Tibial nerve (tissue), 4 donors: ENCODE measurements around the gene NDUFAB1. TPM values are rescaled to one million over a fixed set of nuclear protein-coding genes. Genes with fewer than 3 reads are reported as not detected.

Experiments used
- DNase-seq, 2 donors: peaks; one replicate each; pipeline ENCODE4 v3.0.0-alpha.2; 2019; ENCODE audit warnings: low spot score in 2 of 2
- H3K27ac ChIP-seq, 4 donors: fragments of 200-600 bp; sonication (generic) in 3 of 4; one replicate each; pipeline ENCODE4 v1.5.1; 2017 to 2019; ENCODE audit warnings: mild to moderate bottlenecking in 1 of 4
- H3K27me3 ChIP-seq, 2 donors: fragments of 200-600 bp; sonication (generic) in 1 of 2; one replicate each; pipeline versions ENCODE4 v1.5.1 to v1.6.0; 2017 to 2019
- H3K36me3 ChIP-seq, 3 donors: fragments of 200-600 bp; sonication (generic); one replicate each; pipeline ENCODE4 v1.5.1; 2018 to 2019
- H3K4me1 ChIP-seq, 4 donors: fragments of 200-600 bp; sonication (generic) in 3 of 4; one replicate each; pipeline ENCODE4 v1.5.1; 2017 to 2019
- H3K4me3 ChIP-seq, 4 donors: fragments of 200-600 bp; sonication (generic) in 3 of 4; one replicate each; pipeline ENCODE4 v1.5.1; 2017 to 2019; ENCODE audit warnings: mild to moderate bottlenecking in 1 of 4, moderate library complexity in 1 of 4
- H3K9me3 ChIP-seq, 4 donors: fragments of 200-600 bp; sonication (generic) in 3 of 4; one replicate each; pipeline ENCODE4 v1.5.1; 2017 to 2019
- EP300 ChIP-seq, 2 donors: sonication (generic); formaldehyde crosslinking; IDR thresholded peaks; one replicate each; pipeline ENCODE4 v1.6.1; 2017; ENCODE audit warnings: antibody characterized with exemption in 2 of 2, mild to moderate bottlenecking in 1 of 2
- POLR2A ChIP-seq, 2 donors: fragments of 450-650 bp; IDR thresholded peaks; one replicate each; pipeline ENCODE4 v1.6.1; 2017; ENCODE audit warnings: antibody characterized with exemption in 2 of 2, mild to moderate bottlenecking in 2 of 2, moderate library complexity in 2 of 2
- WGBS, 2 donors: methylation state at CpG; one replicate each; pipeline ENCODE4 v1.1.5; 2018; 5-methylcytosine and 5-hydroxymethylcytosine counted together
- total RNA-seq, 4 donors: library from RNA; depleted of rRNA; stranded (reverse); fragments of >200 nt; gene quantifications; one replicate each; pipeline ENCODE4 v1.1.0, GENCODE V29; 2016
- TF ChIP-seq, protein P1 (sequence below), 5 experiments: fragments of 200-600 bp in 3 of 5; fragments of 450-650 bp in 2 of 5; sonication (generic) in 3 of 5; IDR thresholded peaks; one replicate each; pipeline ENCODE4 v1.5.1; 2016 to 2019; ENCODE audit warnings: antibody characterized with exemption in 5 of 5, mild to moderate bottlenecking in 3 of 5, moderate library complexity in 2 of 5

Gene NDUFAB1
- total RNA-seq, 4 donors from 2014 or later: 43.7 to 87.8 (median 67.1) TPM

DNA sequence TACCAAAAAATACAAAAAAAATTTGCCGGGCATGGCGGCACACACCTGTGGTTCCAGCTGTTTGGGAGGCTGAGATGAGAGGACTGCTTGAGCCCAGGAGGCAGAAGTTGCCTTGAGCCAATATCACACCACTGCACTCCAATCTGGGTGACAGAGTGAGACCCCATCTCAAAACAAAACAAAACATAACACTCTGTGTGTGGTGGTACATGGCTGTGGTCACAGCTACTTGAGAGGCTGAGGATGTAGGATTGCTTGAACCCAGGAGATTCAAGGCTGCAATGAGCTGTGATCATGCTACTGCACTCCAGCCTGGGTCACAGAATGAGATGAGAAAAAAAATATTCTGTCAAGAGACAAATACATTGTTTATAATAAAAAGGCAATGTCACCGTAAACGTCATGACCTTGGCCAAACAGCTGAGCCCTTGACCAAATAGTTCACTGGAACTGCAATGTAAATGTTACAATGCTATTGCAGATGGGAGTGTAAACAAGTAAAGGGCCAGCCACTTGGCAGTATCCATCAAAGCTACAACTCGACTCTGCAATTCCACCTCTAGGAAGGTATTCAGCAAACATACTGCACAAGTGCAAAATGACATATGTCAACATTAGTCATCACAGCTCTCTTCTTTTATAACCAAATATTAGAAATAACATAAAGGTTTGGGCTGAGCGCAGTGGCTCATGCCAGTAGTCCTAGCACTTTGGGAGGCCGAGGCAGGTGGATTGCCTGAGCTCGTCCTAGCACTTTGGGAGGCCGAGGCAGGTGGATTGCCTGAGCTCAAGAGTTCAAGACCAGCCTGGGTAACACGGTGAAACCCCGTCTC, 55.9 kb downstream of the NDUFAB1 start:
- 92 to 93% methylated on average over 11 of the region's 11 CpGs for WGBS, 2 donors
- Histone ChIP-seq H3K27ac (no peak overlapping the region), H3K27me3 (no peaks in the 10 kb centered on the region), H3K4me3 (no peak overlapping the region), H3K36me3 (peaks cover 0 to 92% (median 0%) of the 10 kb centered on the region in 3 donors), H3K9me3 (no peaks in the 10 kb centered on the region), H3K4me1 (no peaks in the 10 kb centered on the region)
- TF ChIP-seq POLR2A (IDR thresholded peaks at IDR 0.05) (no peak), EP300 (IDR thresholded peaks at IDR 0.05) (no peak)
- TF ChIP-seq, protein P1, sequence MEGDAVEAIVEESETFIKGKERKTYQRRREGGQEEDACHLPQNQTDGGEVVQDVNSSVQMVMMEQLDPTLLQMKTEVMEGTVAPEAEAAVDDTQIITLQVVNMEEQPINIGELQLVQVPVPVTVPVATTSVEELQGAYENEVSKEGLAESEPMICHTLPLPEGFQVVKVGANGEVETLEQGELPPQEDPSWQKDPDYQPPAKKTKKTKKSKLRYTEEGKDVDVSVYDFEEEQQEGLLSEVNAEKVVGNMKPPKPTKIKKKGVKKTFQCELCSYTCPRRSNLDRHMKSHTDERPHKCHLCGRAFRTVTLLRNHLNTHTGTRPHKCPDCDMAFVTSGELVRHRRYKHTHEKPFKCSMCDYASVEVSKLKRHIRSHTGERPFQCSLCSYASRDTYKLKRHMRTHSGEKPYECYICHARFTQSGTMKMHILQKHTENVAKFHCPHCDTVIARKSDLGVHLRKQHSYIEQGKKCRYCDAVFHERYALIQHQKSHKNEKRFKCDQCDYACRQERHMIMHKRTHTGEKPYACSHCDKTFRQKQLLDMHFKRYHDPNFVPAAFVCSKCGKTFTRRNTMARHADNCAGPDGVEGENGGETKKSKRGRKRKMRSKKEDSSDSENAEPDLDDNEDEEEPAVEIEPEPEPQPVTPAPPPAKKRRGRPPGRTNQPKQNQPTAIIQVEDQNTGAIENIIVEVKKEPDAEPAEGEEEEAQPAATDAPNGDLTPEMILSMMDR (IDR thresholded peaks at IDR 0.05): no peak
- no peak for DNase-seq

- peaks cover 0 to 92% (median 8%) of the 10 kb centered on the region in 3 donors for H3K36me3 ChIP-seq
- no peak overlapping the region for H3K27ac ChIP-seq
Observed at GRCh38 chr16:23538919-23539278, 57.2 kb downstream of the NDUFAB1 start.

GRCh38 chr16:23537390-23537789, 58.7 kb downstream of the NDUFAB1 start:
- Histone ChIP-seq H3K4me1 (no peaks in the 10 kb centered on the region), H3K27ac (no peak overlapping the region), H3K36me3 (peaks cover 0 to 93% (median 8%) of the 10 kb centered on the region in 3 donors), H3K4me3 (no peak overlapping the region), H3K27me3 (no peaks in the 10 kb centered on the region), H3K9me3 (no peaks in the 10 kb centered on the region)
- 71 to 79% methylated on average over 3 of the region's 3 CpGs for WGBS, 2 donors
- TF ChIP-seq, protein P1 (IDR thresholded peaks at IDR 0.05): no peak
- no peak for TF ChIP-seq POLR2A (IDR thresholded peaks at IDR 0.05)
- no peak for TF ChIP-seq EP300 (IDR thresholded peaks at IDR 0.05)
- no peak for DNase-seq

More at GRCh38 chr16:23538919-23539278, 57.2 kb downstream of the NDUFAB1 start:
- 82 to 83% methylated on average over 1 of the region's 1 CpG for WGBS, 2 donors
- DNase-seq: no peak
- no peak for TF ChIP-seq EP300 (IDR thresholded peaks at IDR 0.05)
- TF ChIP-seq, protein P1 (IDR thresholded peaks at IDR 0.05): no peak
- TF ChIP-seq POLR2A (IDR thresholded peaks at IDR 0.05): no peak
- Histone ChIP-seq H3K4me1 (no peaks in the 10 kb centered on the region), H3K27me3 (no peaks in the 10 kb centered on the region), H3K4me3 (no peak overlapping the region), H3K9me3 (no peaks in the 10 kb centered on the region)

- DNase-seq: no peak
- Histone ChIP-seq H3K4me1 (no peaks in the 10 kb centered on the region), H3K27ac (no peak overlapping the region), H3K4me3 (no peak overlapping the region), H3K36me3 (peaks cover 0 to 94% (median 8%) of the 10 kb centered on the region in 3 donors), H3K27me3 (no peaks in the 10 kb centered on the region), H3K9me3 (no peaks in the 10 kb centered on the region)
- 78 to 96% methylated on average over 2 of the region's 2 CpGs for WGBS, 2 donors
- TF ChIP-seq POLR2A (IDR thresholded peaks at IDR 0.05): no peak
- TF ChIP-seq EP300 (IDR thresholded peaks at IDR 0.05): no peak
- TF ChIP-seq, protein P1 (IDR thresholded peaks at IDR 0.05): no peak
Observed at GRCh38 chr16:23535901-23536300, 60.2 kb downstream of the NDUFAB1 start.
